ENCODE measurements around the gene KIAA1217. TPM values are rescaled to one million over a fixed set of nuclear protein-coding genes. Genes with fewer than 3 reads are reported as not detected.

KIAA1217 gene
- total and polyA plus RNA-seq, 2 of the 8 experiments (the other 6 are each of a cell fraction or from before 2014, with no cell fraction given) = 4.5 to 15.6 TPM

- TF ChIP-seq CHD7 (IDR thresholded peaks at IDR 0.05; ENCODE audit: insufficient replicate concordance, low read length) = no peak
- TF ChIP-seq CTCF (IDR thresholded peaks at IDR 0.05; ENCODE audit: control extremely low read depth in 1 of 3, insufficient read depth in 1 of 3, low read depth in 1 of 3, low read length in 3 of 3) = no peak
Measured at GRCh38 chr10:24488631-24489030, 279.7 kb downstream of the KIAA1217 start (continued).

Measured in H1 (cell line).